ENCODE measurements around the gene PAX8. TPM values are rescaled to one million over a fixed set of nuclear protein-coding genes. Genes with fewer than 3 reads are reported as not detected.

PAX8 gene
- total RNA-seq, 1 donor from 2014 or later = 118 TPM

DNA sequence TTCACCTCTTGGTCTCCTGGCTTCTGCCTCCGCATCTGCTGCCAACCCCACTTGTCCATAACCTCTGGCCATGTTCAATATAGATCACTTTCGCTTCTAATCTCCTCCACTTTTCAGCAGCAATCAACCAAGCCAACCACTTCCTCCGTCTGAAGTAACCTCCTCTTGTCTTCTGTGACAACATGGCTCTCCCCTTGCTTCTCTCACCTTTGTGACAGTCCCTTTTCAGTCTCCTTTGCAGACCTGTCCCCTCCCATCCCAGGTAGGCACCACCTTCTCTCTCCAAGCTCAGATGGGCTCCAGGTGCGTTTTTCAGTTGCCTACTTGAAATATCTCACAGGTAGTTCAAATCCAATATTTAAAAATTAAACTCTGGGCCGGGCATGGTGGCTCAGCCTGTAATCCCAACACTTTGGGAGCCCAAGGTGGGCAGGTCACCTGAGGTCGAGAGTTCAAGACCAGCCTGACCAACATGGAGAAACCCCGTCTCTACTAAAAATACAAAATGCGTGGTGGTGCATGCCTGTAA lies 109.7 kb downstream of the PAX8 start:
- no peak for DNase-seq (ENCODE audit: low read depth)
- TF ChIP-seq, protein P1, sequence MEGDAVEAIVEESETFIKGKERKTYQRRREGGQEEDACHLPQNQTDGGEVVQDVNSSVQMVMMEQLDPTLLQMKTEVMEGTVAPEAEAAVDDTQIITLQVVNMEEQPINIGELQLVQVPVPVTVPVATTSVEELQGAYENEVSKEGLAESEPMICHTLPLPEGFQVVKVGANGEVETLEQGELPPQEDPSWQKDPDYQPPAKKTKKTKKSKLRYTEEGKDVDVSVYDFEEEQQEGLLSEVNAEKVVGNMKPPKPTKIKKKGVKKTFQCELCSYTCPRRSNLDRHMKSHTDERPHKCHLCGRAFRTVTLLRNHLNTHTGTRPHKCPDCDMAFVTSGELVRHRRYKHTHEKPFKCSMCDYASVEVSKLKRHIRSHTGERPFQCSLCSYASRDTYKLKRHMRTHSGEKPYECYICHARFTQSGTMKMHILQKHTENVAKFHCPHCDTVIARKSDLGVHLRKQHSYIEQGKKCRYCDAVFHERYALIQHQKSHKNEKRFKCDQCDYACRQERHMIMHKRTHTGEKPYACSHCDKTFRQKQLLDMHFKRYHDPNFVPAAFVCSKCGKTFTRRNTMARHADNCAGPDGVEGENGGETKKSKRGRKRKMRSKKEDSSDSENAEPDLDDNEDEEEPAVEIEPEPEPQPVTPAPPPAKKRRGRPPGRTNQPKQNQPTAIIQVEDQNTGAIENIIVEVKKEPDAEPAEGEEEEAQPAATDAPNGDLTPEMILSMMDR (IDR thresholded peaks at IDR 0.05; ENCODE audit: insufficient read depth, low read length, poor library complexity, severe bottlenecking) = no peak
- Histone ChIP-seq H3K4me3 (ENCODE audit: low read depth, low read length) (no peak overlapping the region), H3K36me3 (ENCODE audit: control insufficient read depth, insufficient read depth, low read length) (no peaks in the 10 kb centered on the region), H3K27me3 (ENCODE audit: control insufficient read depth, insufficient read depth, low read length) (no peaks in the 10 kb centered on the region)

DNA sequence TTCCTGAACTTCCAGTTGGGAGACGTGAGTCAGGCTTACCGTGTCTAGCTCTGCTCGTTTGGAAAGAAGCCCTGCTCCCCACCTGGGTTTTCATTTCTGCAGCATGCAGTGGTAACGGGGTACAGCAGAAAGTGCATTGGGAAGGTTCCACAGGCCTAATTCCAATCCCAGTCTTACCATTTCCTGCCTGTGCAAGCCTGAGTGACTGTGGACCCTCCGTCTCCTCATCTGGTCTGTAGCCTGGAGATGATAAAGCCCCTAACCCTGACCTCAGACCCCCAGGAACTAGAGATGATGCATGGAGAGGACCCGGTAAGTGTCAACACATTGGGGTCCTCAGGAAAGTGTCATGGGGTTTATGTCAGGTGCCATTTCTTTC lies 110.8 kb downstream of the PAX8 start:
- TF ChIP-seq, protein P1 (IDR thresholded peaks at IDR 0.05; ENCODE audit: insufficient read depth, low read length, poor library complexity, severe bottlenecking) = no peak
- H3K4me3 ChIP-seq (ENCODE audit: low read depth, low read length) = no peak overlapping the region
- no peaks in the 10 kb centered on the region for H3K27me3 ChIP-seq (ENCODE audit: control insufficient read depth, insufficient read depth, low read length)
- H3K36me3 ChIP-seq (ENCODE audit: control insufficient read depth, insufficient read depth, low read length) = no peaks in the 10 kb centered on the region
- no peak for DNase-seq (ENCODE audit: low read depth)

DNA sequence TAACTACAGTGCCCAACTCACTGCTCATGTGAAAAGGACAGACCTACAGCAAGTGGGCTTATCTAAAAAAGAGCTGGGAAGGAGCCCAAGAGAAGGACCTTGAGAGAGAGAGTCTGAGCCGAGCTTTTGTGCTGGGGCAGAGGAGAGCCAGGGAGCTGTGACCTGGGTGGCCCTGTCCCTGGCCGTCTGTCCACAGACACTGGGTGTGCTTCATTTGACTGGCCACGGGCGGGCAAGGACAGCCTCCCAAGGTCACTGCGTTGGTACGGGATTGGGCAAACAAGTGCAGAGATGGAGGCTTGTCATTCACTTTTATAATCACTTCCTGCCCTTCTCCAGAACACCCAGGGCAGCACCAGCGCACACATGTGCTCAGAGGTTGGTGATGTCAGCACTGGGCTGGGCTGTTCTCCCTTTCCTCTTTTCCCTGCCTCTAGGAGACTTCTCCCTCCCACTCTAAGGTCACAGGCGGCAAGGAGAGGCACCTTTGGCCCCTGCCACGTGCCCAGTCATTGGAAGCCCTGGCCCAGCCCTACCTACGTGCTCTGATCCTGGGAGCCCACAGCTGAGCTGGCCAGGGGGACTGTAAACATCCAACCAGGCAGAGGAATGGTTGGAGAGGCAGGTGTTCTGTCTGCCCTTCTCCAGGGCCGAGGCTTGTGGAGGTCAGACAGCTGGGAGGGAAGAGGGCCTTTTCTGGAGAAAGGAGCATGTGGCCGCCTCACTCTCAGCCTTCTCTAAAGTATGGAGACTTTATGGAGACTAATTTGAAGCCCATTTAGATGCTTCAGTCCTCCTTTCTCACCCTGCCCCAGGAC lies 111.4 kb downstream of the PAX8 start:
- DNase-seq (ENCODE audit: low read depth) = no peak
- TF ChIP-seq, protein P1 (IDR thresholded peaks at IDR 0.05; ENCODE audit: insufficient read depth, low read length, poor library complexity, severe bottlenecking) = no peak
- Histone ChIP-seq H3K4me3 (ENCODE audit: low read depth, low read length) (no peak overlapping the region), H3K36me3 (ENCODE audit: control insufficient read depth, insufficient read depth, low read length) (no peaks in the 10 kb centered on the region), H3K27me3 (ENCODE audit: control insufficient read depth, insufficient read depth, low read length) (no peaks in the 10 kb centered on the region)

DNA sequence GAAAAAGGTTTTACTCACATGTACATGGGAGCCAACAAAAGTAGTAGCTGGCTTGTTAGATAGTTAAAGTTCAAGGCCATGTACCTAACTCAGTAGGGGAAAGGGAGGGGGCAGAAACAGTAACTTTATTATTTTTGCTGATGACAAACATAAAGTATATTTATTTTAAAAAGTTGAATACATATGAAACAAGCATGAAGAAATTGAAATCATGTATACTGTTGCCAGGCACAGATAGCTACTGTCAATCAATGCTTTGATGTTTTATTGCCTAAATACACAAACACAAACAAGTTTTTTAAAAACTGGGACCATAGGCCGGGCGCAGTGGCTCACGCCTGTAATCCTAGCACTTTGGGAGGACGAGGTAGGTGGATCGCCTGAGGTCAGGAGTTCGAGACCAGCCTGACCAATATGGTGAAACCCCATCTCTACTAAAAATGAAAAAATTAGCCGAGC lies 112.5 kb downstream of the PAX8 start:
- no peak for DNase-seq (ENCODE audit: low read depth)
- Histone ChIP-seq H3K36me3 (ENCODE audit: control insufficient read depth, insufficient read depth, low read length) (no peaks in the 10 kb centered on the region), H3K27me3 (ENCODE audit: control insufficient read depth, insufficient read depth, low read length) (no peaks in the 10 kb centered on the region), H3K4me3 (ENCODE audit: low read depth, low read length) (no peak overlapping the region)
- TF ChIP-seq, protein P1 (IDR thresholded peaks at IDR 0.05; ENCODE audit: insufficient read depth, low read length, poor library complexity, severe bottlenecking) = no peak

Other genes starting within 250 kb of the PAX8 start
- not detected in 2 replicates for gene IL36B, start 226.1 kb downstream of the PAX8 start, total RNA-seq
- gene IL36RN, start 219.7 kb downstream of the PAX8 start, total RNA-seq = 0.04 and 0.34 TPM in 2 replicates
- gene IL1F10, start 211.0 kb downstream of the PAX8 start, total RNA-seq = not detected in 2 replicates
- 8.8 and 11.3 TPM in 2 replicates for gene IL1RN, start 151.3 kb downstream of the PAX8 start, total RNA-seq
- gene PSD4, start 105.0 kb downstream of the PAX8 start, total RNA-seq = 12.1 and 13.9 TPM in 2 replicates
- gene ZNG1B, start 158.8 kb upstream of the PAX8 start, total RNA-seq = 19.9 and 23.1 TPM in 2 replicates
- not detected in 2 replicates for gene FOXD4L1, start 219.7 kb upstream of the PAX8 start, total RNA-seq

All from kidney epithelial cell (primary cell).